NCI-H1417 (cell line): ENCODE data around the gene DOCK9.
"Not testable (repeated sequence)": the region's sequence is repeated elsewhere in the genome, so short reads cannot be mapped to it uniquely, and the experiment has no call there.

Experiments
- DNase-seq, 3 experiments: peaks; one replicate each; lab custom pipeline; 2025; lab: John Stamatoyannopoulos, UW

The DOCK9 gene

GRCh38 chr13:98773921-98774320, 203.9 kb downstream of the DOCK9 start:
- no peak for DNase-seq

- DNase-seq = no peak
Observed at GRCh38 chr13:98772794-98773452, 204.9 kb downstream of the DOCK9 start.

GRCh38 chr13:98771838-98772611, 205.8 kb downstream of the DOCK9 start:
- peak in 1 of 3 experiments; percentile 65 for DNase-seq

GRCh38 chr13:98769736-98770135, 208.1 kb downstream of the DOCK9 start:
- DNase-seq = no peak

- no peak for DNase-seq
Observed at GRCh38 chr13:98768522-98768921, 209.3 kb downstream of the DOCK9 start.

GRCh38 chr13:98766697-98767096, 211.2 kb downstream of the DOCK9 start:
- no peak for DNase-seq

- DNase-seq = peak in 2 of 3 experiments; percentile 39 to 65
Observed at GRCh38 chr13:98765996-98766519, 211.8 kb downstream of the DOCK9 start.

- no peak for DNase-seq
Observed at GRCh38 chr13:98761986-98762616, 215.8 kb downstream of the DOCK9 start.

- no peak for DNase-seq
Observed at GRCh38 chr13:98761126-98761985, 216.5 kb downstream of the DOCK9 start.

GRCh38 chr13:98755729-98756128, 222.1 kb downstream of the DOCK9 start:
- no peak for DNase-seq

GRCh38 chr13:98755116-98755515, 222.7 kb downstream of the DOCK9 start:
- DNase-seq = no peak

GRCh38 chr13:98754468-98754867, 223.4 kb downstream of the DOCK9 start:
- not testable (repeated sequence) for DNase-seq

GRCh38 chr13:98752467-98753290, 225.2 kb downstream of the DOCK9 start, which contains the start of gene SLC15A1:
Gene SLC15A1 (minus strand): TSS chr13:98752672. CDS start chr13:98752598, 74 bp downstream.
- peak in 2 of 3 experiments; percentile 39 to 40 for DNase-seq

- peak in 1 of 3 experiments; percentile 39 for DNase-seq
Observed at GRCh38 chr13:98751861-98752466, 225.9 kb downstream of the DOCK9 start.

- DNase-seq = no peak
Observed at GRCh38 chr13:98751367-98751782, 226.5 kb downstream of the DOCK9 start.

- DNase-seq = no peak
Observed at GRCh38 chr13:98749501-98749900, 228.4 kb downstream of the DOCK9 start.

- no peak for DNase-seq
Observed at GRCh38 chr13:98746968-98747367, 230.9 kb downstream of the DOCK9 start.
